Measurements from ENCODE around the gene CFAP70. TPM values are rescaled to one million over a fixed set of nuclear protein-coding genes. Genes with fewer than 3 reads are reported as not detected.

The CFAP70 gene
- total RNA-seq, 4 donors from 2014 or later: 3.9 to 8.1 (median 6.3) TPM

DNA sequence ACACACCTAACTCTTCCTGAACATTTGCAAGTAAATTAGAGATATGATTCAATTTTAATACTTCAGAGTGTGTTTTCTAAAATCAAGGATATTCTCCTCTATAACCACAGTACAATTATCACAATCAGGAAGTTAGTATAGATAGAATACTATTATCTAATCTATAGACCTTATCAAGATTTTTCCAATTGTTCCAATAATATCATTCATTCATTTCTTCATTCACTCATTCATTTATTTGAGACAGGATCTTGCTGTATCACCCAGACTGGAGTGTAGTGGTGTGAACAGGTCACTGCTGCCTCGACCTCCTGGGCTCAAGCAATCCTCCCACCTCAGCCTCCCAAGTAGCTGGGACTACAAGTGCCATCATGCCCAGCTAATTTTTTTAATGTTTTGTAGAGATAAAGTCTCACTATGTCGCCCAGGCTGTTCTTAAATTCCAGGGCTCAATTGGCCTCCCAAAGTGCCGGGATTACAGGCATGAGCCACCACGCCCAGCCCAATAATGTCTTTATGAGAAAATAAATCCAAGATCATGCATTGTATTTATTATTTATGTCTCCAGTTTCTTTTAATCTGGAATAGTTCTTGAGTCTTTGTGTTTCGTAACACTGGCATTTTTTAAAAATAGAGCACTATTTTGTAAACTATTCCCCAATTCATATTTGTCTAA is 95.6 kb downstream of the CFAP70 start:
- TF ChIP-seq, protein P1, sequence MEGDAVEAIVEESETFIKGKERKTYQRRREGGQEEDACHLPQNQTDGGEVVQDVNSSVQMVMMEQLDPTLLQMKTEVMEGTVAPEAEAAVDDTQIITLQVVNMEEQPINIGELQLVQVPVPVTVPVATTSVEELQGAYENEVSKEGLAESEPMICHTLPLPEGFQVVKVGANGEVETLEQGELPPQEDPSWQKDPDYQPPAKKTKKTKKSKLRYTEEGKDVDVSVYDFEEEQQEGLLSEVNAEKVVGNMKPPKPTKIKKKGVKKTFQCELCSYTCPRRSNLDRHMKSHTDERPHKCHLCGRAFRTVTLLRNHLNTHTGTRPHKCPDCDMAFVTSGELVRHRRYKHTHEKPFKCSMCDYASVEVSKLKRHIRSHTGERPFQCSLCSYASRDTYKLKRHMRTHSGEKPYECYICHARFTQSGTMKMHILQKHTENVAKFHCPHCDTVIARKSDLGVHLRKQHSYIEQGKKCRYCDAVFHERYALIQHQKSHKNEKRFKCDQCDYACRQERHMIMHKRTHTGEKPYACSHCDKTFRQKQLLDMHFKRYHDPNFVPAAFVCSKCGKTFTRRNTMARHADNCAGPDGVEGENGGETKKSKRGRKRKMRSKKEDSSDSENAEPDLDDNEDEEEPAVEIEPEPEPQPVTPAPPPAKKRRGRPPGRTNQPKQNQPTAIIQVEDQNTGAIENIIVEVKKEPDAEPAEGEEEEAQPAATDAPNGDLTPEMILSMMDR (IDR thresholded peaks at IDR 0.05; ENCODE audit: low read depth): no peak

DNA sequence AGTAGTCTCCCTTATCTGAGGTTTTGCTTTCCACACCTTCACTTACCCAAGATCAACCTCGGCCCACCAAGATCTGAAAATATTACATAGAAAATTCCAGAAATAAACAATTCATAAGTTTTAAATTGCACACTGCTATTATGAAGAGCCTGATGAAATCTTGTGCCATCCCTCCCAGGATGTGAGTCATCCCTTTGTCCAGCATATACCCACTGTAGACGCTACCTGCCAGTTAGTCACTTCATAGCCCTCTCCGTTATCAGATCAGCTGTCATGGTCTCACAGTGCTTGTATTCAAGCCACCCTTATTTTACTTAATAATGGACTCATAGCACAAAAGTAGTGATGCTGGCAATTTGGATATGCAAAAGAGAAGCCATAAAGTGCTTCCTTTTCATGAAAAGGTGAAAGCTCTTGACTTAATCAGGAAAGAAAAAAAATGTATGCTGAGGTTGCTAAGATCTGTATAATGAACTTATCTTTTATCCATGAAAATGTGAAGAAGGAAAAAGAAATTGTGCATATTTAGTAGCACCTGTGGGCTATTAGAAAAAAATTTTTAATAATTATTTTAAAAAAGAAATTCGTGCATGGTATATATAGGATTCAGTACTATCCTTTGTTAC is 96.4 kb downstream of the CFAP70 start:
- TF ChIP-seq, protein P1 (IDR thresholded peaks at IDR 0.05; ENCODE audit: low read depth): no peak

DNA sequence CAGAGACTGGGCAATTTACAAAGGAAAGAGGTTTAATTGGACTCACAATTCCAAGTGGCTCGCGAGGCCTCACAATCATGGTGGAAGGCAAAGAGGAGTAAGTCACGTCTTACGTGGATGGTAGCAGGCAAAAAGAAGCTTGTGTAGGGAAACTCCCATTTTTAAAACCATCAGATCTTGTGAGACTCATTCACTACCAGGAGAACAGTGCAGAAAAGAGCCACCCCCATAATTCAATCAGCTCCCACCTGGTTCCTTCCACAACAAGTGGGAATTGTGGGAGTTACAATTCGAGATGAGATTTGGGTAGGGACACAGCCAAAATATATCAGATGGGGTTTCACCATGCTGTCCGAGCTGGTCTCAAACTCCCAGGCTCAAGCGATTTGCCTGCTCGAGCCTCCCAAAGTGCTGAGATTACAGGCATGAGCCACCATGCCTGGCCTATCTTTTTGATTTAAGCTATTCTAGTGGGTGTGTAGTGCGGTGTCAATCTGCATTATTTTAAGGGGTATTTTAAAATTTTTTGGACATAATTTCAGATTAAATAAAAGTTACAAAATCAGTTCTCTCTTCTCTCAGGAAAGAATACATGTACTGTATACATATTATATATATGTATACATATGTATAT is 97.2 kb downstream of the CFAP70 start:
- TF ChIP-seq, protein P1 (IDR thresholded peaks at IDR 0.05; ENCODE audit: low read depth): no peak

DNA sequence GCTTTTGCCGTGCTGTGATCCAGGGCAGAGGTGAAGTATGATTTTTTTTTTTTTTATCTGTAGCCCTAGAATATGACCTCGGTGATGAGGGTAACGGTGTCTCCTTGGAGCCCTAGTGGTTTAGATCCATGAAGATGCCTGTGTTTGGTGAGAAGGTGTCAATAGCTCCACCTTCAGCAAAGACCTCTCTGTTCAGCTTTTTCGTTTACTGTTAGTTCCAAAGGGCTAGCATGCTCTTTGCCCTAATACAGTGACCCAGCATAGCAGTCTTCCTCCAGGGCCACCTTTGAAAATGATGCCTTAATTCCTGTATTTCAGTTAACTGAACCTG is 105.5 kb downstream of the CFAP70 start:
- TF ChIP-seq, protein P1 (IDR thresholded peaks at IDR 0.05; ENCODE audit: low read depth): no peak

DNA sequence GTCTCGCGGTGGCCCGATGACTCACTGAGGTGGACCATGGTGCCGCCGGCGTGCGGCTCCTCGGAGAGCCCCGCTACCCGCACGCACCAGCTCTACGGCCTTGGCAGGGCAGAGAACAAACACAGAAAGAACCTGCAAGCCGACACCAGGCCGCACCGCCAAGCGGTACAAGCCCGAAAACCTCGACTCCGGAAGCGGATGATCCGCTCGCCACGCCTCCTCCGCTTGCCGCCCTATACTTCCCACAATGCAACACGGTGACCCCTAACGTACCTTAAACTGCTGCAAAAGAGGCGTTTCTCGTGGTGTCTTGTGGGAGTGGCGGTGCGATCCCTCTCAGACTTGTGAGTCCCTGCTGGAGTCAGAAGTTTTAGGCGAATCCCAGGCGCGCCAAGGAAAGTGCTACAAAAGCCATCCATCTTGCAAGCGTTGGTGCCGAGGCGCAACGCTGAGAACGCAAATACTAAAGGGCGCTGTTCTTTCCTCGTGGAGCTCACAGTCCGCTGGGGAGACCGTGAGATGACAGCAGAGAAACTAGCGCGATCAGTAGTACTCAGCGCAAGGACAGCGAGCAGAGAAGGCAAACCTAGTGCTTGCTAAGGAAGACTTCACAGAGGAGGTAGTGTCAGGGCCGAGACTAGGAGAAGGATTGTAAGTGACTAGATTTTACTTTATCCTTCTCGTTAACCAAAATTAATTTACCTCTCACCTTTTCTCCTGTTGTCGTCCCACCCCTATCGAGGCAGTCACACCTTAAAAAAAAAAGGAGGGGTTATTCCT is 106.0 kb downstream of the CFAP70 start, which contains the start of gene MRPS16:
Gene MRPS16, minus strand, starts transcription at position 200 of the 780 bp plus-strand sequence. Its CDS starts 162 bp downstream, at position 38.
- TF ChIP-seq, protein P1 (IDR thresholded peaks at IDR 0.05; ENCODE audit: low read depth): no peak

DNA sequence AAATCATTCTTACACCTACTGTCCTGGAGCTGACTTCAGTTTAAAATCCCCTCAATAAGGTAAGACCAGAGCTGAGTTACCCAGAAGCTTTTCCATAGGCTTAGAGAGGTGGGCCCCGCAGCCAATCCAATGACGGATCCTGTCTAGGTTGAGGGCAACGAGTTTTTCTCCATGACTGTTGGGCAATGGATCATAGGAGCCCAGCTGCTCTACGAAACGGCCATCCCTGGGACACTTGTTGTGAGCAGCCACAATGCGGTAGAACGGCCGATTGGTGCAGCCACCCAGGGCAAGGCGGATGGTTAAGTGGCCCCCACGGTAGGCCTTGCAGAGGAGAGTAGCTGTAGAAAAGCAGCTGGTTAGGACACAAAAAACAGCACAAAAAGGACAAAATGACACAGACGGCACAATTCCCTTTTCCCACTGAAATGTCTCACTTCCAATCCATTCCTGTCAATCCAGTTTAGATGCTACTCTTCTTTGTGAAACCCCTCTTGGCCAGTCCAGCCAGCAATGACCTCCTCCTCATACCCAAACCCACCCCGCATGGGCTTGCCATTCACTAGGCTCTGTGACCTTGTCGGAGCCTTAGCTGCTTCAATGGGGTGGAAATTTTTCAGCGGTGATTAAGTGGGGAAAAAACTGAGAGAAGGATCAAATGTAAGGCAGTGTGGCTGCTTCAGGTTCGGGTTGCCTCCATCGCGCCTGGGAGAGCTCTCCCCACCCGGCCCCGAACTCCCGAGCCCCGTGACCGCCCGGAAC is 106.8 kb downstream of the CFAP70 start:
- TF ChIP-seq, protein P1 (IDR thresholded peaks at IDR 0.05; ENCODE audit: low read depth): no peak
